Measurements from ENCODE around the gene VGLL3. TPM values are rescaled to one million over a fixed set of nuclear protein-coding genes. Genes with fewer than 3 reads are reported as not detected.

VGLL3 gene
- total and polyA plus RNA-seq, 2 donors (not counting 1 experiment from before 2014, with no cell fraction given), result not detected

DNA sequence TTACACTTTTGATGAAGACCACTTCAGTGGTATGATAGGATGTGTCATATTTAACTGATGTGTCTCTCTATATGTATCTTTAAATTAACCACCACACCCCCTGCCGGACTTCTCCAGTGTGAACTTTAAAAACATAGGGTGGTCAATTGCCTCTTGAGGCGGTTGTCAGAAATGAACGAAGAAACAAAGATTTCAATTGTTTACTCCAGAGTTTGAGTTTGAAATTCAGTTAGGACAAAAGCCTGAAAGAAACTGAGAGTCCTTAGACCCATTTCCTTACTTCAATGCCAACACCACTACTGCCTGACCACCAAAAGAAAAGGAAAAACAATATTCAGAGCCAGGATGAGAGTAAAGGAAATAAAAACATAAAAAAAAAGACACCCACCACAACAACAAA lies 40.2 kb downstream of the VGLL3 start:
- Mint-ChIP-seq H3K27me3 (no peaks in the 10 kb centered on the region), H3K27ac (no peak overlapping the region), H3K4me3 (no peak overlapping the region), H3K4me1 (no peaks in the 10 kb centered on the region), H3K9me3 (ENCODE audit: insufficient read depth) (no peaks in the 10 kb centered on the region)
- WGBS (ENCODE audit: insufficient coverage), result 100% methylated on average over 2 of the region's 3 CpGs
- Histone ChIP-seq H3K36me3 (replicated peaks in 1 of 2; ENCODE audit: control extremely low read depth in 1 of 2, control insufficient read depth in 1 of 2, extremely low read depth in 1 of 2, insufficient read depth in 2 of 2, low read length in 1 of 2) (no peaks in the 10 kb centered on the region), H3K9me3 (ENCODE audit: control extremely low read depth in 1 of 3, control insufficient read depth in 2 of 3, insufficient read depth in 1 of 3, low read length in 2 of 3) (no peaks in the 10 kb centered on the region), H3K4me2 (replicated peaks; ENCODE audit: low read depth, low read length, poor library complexity, severe bottlenecking) (no peak overlapping the region), H3K27me3 (replicated peaks in 1 of 4; ENCODE audit: control extremely low read depth in 1 of 4, control insufficient read depth in 3 of 4, insufficient read depth in 4 of 4, low read length in 3 of 4) (no peaks in the 10 kb centered on the region), H3K79me2 (ENCODE audit: control insufficient read depth, insufficient read depth, low read length) (no peaks in the 10 kb centered on the region), H4K20me1 (ENCODE audit: control insufficient read depth, insufficient read depth, low read length, poor library complexity, severe bottlenecking) (no peaks in the 10 kb centered on the region), H2AFZ (ENCODE audit: insufficient read depth, low read depth, low read length, poor library complexity, severe bottlenecking) (no peak overlapping the region), H3K4me3 (ENCODE audit: control extremely low read depth in 1 of 5, extremely low read depth in 1 of 5, insufficient read depth in 1 of 5, low read depth in 2 of 5, low read length in 4 of 5) (no peak overlapping the region), H3K27ac (ENCODE audit: low read length in 2 of 2) (no peak overlapping the region), H3K4me1 (ENCODE audit: control insufficient read depth in 2 of 2, insufficient read depth in 2 of 2, low read length in 2 of 2) (no peaks in the 10 kb centered on the region), H3K9ac (ENCODE audit: low read length) (no peak overlapping the region)
- ChIA-PET POLR2A (no interaction called here), CTCF (interaction anchor here (0.6 kb wide), 1 partner anchor 29 kb away, joined by 3 read pairs; no protein-coding TSS in a partner anchor)
- TF ChIP-seq, protein P1, sequence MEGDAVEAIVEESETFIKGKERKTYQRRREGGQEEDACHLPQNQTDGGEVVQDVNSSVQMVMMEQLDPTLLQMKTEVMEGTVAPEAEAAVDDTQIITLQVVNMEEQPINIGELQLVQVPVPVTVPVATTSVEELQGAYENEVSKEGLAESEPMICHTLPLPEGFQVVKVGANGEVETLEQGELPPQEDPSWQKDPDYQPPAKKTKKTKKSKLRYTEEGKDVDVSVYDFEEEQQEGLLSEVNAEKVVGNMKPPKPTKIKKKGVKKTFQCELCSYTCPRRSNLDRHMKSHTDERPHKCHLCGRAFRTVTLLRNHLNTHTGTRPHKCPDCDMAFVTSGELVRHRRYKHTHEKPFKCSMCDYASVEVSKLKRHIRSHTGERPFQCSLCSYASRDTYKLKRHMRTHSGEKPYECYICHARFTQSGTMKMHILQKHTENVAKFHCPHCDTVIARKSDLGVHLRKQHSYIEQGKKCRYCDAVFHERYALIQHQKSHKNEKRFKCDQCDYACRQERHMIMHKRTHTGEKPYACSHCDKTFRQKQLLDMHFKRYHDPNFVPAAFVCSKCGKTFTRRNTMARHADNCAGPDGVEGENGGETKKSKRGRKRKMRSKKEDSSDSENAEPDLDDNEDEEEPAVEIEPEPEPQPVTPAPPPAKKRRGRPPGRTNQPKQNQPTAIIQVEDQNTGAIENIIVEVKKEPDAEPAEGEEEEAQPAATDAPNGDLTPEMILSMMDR (IDR thresholded peaks at IDR 0.05), result no peak
- no peak for TF ChIP-seq EZH2 (IDR thresholded peaks at IDR 0.05; ENCODE audit: borderline replicate concordance, insufficient read depth, low read depth, low read length, poor library complexity, severe bottlenecking)
- ATAC-seq (ENCODE audit: low read depth) (no peak), DNase-seq (no peak)
- intact Hi-C loops (cut with micrococcal nuclease), result no loop called here

DNA sequence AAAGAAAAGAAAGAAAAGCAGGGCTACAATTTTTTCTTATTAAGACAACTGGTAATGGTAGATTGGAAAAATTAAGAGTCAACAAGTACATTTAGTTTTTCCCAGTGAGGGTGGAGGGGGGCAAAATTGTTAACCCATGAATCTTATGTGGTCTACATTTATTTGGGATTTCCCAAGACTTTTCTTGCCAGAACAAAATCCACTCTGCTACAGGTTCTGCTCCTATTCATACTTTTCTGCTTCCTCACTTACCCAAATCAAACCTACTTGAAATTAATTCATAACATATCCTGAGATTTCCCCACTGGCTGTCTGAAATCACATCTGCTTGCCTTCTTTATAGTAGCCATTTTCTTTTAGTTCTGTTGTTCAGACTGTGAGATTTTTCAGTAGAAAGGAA lies 41.1 kb downstream of the VGLL3 start:
- no peak overlapping the region for H3K4me2 ChIP-seq (replicated peaks; ENCODE audit: low read depth, low read length, poor library complexity, severe bottlenecking)
- no peak overlapping the region for H3K9ac ChIP-seq (ENCODE audit: low read length)
- H3K27me3 Mint-ChIP-seq, result no peaks in the 10 kb centered on the region
- CTCF ChIA-PET, result no interaction called here
- no peaks in the 10 kb centered on the region for H3K9me3 Mint-ChIP-seq (ENCODE audit: insufficient read depth)
- H3K27ac Mint-ChIP-seq, result no peak overlapping the region
- no peaks in the 10 kb centered on the region for H3K4me1 Mint-ChIP-seq
- H3K4me3 ChIP-seq (ENCODE audit: control extremely low read depth in 1 of 5, extremely low read depth in 1 of 5, insufficient read depth in 1 of 5, low read depth in 2 of 5, low read length in 4 of 5), result no peak overlapping the region
- ATAC-seq (ENCODE audit: low read depth) (no peak), DNase-seq (no peak)
- H4K20me1 ChIP-seq (ENCODE audit: control insufficient read depth, insufficient read depth, low read length, poor library complexity, severe bottlenecking), result no peaks in the 10 kb centered on the region
- H3K79me2 ChIP-seq (ENCODE audit: control insufficient read depth, insufficient read depth, low read length), result no peaks in the 10 kb centered on the region
- H3K27ac ChIP-seq (ENCODE audit: low read length in 2 of 2), result no peak overlapping the region
- H3K36me3 ChIP-seq (replicated peaks in 1 of 2; ENCODE audit: control extremely low read depth in 1 of 2, control insufficient read depth in 1 of 2, extremely low read depth in 1 of 2, insufficient read depth in 2 of 2, low read length in 1 of 2), result no peaks in the 10 kb centered on the region
- POLR2A ChIA-PET, result no interaction called here
- no peaks in the 10 kb centered on the region for H3K27me3 ChIP-seq (replicated peaks in 1 of 4; ENCODE audit: control extremely low read depth in 1 of 4, control insufficient read depth in 3 of 4, insufficient read depth in 4 of 4, low read length in 3 of 4)
- H3K4me3 Mint-ChIP-seq, result no peak overlapping the region
- no peak overlapping the region for H2AFZ ChIP-seq (ENCODE audit: insufficient read depth, low read depth, low read length, poor library complexity, severe bottlenecking)
- no peaks in the 10 kb centered on the region for H3K4me1 ChIP-seq (ENCODE audit: control insufficient read depth in 2 of 2, insufficient read depth in 2 of 2, low read length in 2 of 2)
- TF ChIP-seq, protein P1 (IDR thresholded peaks at IDR 0.05), result no peak
- TF ChIP-seq EZH2 (IDR thresholded peaks at IDR 0.05; ENCODE audit: borderline replicate concordance, insufficient read depth, low read depth, low read length, poor library complexity, severe bottlenecking), result no peak
- no peaks in the 10 kb centered on the region for H3K9me3 ChIP-seq (ENCODE audit: control extremely low read depth in 1 of 3, control insufficient read depth in 2 of 3, insufficient read depth in 1 of 3, low read length in 2 of 3)
- intact Hi-C loops (cut with micrococcal nuclease), result no loop called here
